Astrocyte of the spinal cord (primary cell): ENCODE data around the gene RPL21.
"Not testable (repeated sequence)": the region's sequence is repeated elsewhere in the genome, so short reads cannot be mapped to it uniquely, and the experiment has no call there.

Source experiments
- DNase-seq: peaks from one replicate; pipeline ENCODE4 v3.0.0; 2011; ENCODE audit warnings: low read depth, low spot score
- H3K4me3 ChIP-seq: 2 replicates; pipeline ENCODE4 v1.5.1; 2011; ENCODE audit warnings: low read depth, mild to moderate bottlenecking, low read length, moderate library complexity
- in situ Hi-C: cut with HindIII; loops from 2 replicates; pipeline ENCODE4 v1.10.0; 2017; ENCODE audit warnings: low sequenced_read_pairs
- TF ChIP-seq, protein P1 (sequence below): IDR thresholded peaks from 2 replicates; pipeline ENCODE4 v1.5.1; 2012; ENCODE audit warnings: low read depth, mild to moderate bottlenecking, low read length, inconsistent platforms

RPL21 gene

DNA sequence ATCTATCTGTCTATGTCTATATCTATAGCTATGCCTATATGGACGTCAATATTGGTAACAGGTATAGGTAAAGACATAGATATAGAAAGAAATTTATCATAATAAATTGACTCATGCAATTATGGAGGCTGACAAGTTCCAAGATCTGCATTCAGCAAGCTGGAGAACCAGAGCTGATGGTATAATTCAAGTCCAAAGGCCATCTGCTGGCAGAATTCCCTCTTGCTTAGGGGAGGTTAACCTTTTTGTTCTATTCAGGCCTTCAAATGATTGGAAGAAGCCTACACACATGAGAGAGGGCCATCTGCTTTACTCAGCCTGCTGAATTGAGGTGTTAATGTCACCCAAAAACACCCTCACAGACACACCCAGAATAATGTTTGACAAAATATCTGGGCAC lies 30.1 kb downstream of the RPL21 start:
- in situ Hi-C loops: no loop called here
- TF ChIP-seq, protein P1, sequence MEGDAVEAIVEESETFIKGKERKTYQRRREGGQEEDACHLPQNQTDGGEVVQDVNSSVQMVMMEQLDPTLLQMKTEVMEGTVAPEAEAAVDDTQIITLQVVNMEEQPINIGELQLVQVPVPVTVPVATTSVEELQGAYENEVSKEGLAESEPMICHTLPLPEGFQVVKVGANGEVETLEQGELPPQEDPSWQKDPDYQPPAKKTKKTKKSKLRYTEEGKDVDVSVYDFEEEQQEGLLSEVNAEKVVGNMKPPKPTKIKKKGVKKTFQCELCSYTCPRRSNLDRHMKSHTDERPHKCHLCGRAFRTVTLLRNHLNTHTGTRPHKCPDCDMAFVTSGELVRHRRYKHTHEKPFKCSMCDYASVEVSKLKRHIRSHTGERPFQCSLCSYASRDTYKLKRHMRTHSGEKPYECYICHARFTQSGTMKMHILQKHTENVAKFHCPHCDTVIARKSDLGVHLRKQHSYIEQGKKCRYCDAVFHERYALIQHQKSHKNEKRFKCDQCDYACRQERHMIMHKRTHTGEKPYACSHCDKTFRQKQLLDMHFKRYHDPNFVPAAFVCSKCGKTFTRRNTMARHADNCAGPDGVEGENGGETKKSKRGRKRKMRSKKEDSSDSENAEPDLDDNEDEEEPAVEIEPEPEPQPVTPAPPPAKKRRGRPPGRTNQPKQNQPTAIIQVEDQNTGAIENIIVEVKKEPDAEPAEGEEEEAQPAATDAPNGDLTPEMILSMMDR: no peak
- DNase-seq: no peak
- no peak overlapping the region for H3K4me3 ChIP-seq

DNA sequence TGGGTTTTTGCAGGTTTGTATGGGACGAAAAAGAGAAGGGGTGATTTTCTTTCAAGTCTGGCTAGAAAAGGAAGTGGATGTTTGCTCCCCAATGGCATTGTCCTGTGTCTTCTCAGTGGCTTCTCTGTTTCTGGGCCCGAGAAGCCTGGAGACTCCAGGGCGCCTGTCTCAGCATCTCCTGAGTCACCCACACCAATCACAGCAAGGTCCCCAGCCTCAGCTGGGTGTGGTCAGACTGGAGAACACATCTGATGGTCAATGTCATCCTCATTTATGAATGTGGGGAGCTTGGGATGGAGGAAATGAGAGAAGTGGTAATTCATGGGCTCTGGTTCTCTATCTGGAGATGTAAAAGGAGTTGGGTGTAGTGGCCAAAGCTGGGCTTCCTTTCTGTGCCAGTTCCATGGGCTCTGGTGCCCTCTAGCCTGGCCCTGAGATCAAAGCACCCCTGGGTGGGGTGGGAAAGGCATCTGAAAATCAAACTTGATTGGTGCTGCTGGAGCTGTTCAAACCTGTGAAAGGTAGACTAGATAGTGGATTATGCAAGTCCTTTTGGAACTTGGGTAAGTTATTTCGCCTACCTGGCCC lies 32.6 kb downstream of the RPL21 start:
- no peak for DNase-seq
- TF ChIP-seq, protein P1: peak; percentile 54
- no peak overlapping the region for H3K4me3 ChIP-seq
- in situ Hi-C loops: no loop called here

DNA sequence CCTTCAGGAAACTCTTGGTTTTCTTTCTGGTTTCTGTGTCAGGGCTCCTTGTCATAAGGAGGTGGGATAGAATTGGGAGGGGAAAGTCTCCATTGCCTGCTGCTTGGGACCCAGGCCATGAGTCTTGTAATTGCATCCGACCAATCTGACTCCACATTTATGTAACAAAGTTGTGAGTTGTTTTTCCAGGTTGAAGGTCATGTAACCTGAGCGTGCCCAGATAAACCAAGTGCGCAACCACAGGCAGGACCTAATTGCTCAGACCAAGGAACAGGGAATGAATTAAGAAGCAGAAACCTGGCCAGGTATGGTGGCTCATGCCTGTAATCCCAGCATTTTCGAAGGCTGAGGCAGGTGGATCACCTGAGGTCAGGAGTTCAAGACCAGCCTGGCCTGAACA lies 37.0 kb downstream of the RPL21 start:
- no peak for DNase-seq
- TF ChIP-seq, protein P1: no peak
- in situ Hi-C loops: no loop called here
- H3K4me3 ChIP-seq: no peak overlapping the region

DNA sequence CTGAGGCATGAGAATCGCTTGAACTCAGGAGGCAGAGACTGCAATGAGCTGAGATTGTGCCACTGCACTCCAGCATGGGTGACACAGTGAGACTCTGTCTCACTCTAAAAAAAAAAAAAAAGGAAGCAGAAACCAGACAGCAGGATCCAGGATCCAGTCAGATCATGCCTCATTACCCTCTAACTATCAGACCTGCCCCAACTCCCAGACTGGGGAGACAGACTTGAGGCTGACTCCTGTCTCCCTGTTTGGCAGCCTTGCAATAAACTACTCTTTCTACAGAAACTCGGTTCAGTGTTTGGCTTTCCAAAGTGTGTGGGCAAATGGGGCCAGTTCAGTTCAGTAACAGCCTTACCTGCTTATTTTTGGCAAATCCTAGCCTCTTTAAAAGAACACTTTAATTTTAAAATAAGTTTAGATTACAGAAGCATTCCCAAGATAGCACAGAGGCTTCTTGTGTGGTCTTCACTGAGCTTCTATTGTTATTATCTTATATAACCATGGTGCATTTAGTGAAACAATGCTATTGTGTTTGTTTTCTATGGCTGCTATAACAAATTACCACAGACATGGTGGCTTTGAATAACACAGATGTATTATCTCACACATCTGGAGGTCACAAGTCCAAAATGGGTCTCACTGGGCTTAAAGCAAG lies 37.8 kb downstream of the RPL21 start:
- TF ChIP-seq, protein P1: no peak
- in situ Hi-C loops: no loop called here
- DNase-seq: no peak
- no peak overlapping the region for H3K4me3 ChIP-seq

DNA sequence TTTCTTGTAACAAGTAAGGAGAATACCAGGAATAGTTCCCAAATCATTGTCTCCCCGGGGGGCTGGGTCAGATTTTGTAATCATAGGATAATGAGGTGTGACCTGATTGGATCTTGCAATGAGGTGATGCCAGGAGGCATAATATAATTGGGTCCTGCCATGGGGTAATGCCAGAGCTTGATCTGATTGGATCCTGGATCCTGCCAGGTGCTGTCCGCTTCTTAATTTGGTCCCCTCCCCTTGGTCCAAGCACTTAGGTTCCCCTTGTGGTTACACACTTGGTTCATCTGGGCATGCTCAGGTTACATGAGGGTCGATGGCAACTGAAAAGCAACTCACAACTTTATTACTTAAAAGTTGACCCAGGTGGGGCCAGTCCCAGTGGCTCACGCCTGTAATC lies 39.4 kb downstream of the RPL21 start:
- in situ Hi-C loops: no loop called here
- DNase-seq: no peak
- TF ChIP-seq, protein P1: no peak
- no peak overlapping the region for H3K4me3 ChIP-seq

DNA sequence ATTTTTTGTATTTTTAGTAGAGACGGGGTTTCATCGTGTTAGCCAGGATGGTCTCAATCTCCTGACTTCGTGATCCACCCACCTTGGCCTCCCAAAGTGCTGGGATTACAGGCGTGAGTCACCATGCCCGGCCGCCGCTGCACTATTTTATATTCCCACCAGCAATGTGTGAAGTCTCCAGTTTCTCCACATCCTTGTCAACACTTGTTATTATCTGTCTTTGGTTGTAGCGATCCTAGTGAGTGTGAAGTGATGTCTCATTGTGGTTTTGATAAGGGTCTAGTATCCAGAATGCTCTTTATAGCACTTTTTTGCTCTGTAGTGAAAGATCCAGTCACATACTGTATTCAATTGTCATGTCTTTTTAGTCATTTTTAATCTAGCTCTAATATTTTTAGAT lies 40.6 kb downstream of the RPL21 start:
- DNase-seq, in situ Hi-C loops, H3K4me3 ChIP-seq: not testable (repeated sequence)

DNA sequence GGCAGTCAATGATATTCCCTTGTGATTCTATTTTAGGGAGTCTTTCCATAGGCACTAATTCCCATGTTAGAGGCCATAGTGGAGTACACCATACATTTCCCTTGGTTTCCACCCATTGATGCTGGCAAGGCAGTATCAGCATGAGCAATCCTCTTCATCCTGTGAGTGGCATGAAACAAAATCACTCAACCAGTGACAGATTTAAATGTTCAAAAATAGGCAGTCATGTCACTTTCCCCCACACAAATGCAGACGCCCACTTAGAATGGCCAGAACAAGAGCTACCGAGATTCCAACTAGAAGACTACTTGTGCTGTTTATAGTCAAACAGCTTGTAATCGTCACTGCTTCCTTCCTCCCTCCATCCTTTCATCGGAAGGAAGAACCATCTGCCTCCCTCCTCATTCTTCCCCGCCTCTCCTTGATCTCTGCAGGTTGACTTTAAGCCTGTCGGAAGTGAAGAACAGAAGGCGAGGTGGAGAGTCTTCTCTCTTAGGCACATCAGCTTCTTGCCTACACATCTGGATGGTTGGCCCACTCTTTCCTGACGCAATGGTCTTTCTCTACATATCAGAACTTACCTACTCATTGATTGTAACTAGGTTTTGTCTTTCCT lies 41.8 kb downstream of the RPL21 start:
- in situ Hi-C loops: no loop called here
- no peak for DNase-seq
- TF ChIP-seq, protein P1: no peak
- H3K4me3 ChIP-seq: no peak overlapping the region
